ENCODE measurements around the gene VPS41.

The VPS41 gene

DNA sequence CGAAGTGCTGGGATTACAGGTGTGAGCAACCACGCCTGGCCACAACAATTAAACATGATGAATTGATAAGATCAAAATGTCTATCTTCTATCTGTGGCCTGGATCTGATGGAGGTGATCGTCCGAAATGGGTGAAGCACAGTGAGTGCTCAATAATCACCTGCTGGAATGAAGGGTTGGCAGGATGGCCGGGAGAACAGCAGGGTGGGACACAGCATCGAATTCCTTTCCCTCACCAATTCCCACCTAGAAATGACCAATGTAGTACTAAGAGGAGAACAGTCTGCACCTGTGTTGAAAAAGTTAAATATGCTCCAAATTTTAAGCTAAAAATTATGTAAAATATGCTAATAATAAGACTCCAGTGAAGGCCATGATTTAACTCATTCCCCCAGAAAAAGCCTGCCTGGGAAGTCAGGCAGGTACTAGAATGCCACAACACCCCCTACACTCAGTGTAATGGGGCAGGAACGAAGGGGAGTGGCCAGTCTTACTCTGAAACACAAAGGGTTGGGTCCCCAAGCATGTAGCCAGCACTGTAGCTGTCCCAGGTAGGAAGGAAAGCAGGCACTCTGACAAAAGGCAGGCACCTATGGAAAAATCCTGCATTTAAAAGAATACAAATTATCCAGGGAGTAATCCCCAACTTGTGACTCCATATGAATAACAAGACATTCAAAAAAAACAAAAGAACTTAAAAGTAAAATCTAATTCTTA is 110.3 kb downstream of the VPS41 start:
- DNase-seq = no peak

GRCh38 chr7:38796626-38797501 is 112.1 kb downstream of the VPS41 start:
- DNase-seq = peak; percentile 41

- DNase-seq = no peak
Measured at GRCh38 chr7:38795593-38795992, 113.4 kb downstream of the VPS41 start.

DNA sequence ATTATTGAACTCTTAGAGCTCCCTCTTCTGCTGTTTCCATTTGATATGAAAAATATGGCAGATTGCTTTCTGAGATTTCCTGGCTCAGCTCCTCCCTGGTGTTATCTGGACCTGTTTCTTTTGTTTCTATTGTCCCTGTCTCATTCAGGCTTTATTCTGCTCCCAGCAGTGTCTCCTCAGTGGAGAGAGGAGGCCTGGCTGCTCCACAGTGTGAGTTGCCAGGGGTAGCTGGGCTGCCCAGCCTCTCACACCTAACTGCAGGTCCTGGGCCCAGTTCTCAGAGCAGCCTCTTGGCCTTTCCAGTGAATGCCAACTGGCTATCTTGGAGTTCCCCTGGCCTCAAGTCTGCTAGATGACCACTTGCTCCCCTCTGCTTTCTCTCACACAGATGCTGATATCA is 127.0 kb downstream of the VPS41 start:
- DNase-seq = no peak

GRCh38 chr7:38777609-38778008 is 131.4 kb downstream of the VPS41 start:
- DNase-seq = no peak

DNA sequence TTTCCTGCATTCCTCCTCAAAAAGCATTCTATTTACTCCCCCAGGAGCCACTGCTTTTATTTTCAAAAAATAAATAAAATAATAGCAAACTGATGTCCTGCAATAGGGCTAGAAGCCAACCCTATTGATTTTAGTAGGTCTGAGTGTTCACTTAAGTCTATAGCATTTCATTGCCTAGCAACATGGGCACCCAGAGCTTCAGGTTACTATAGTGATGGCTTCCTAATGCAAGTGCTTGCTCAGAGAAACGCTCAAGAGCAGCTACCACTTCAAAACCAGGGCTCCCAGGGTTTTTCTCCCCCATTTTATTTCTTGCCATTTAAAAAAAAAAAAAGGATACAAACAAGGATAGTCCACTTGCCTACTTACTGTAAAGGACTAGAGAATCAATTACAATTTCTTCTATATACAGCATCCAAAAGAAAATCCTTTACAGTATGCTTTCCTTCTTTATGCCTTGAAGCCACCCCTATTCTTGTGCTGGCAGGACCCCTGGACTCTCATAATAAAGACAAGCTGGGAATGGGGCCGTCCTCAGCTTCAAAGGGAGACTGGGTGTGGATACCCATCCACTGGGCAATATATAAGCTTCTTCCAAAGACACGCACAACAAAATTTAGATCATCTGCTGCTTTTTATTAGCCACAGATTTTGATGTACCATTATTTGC is 133.3 kb downstream of the VPS41 start:
- peak; percentile 65 for DNase-seq

GRCh38 chr7:38773430-38773829 is 135.6 kb downstream of the VPS41 start:
- DNase-seq = no peak

- no peak for DNase-seq
Measured at GRCh38 chr7:38760226-38760625, 148.8 kb downstream of the VPS41 start.

DNA sequence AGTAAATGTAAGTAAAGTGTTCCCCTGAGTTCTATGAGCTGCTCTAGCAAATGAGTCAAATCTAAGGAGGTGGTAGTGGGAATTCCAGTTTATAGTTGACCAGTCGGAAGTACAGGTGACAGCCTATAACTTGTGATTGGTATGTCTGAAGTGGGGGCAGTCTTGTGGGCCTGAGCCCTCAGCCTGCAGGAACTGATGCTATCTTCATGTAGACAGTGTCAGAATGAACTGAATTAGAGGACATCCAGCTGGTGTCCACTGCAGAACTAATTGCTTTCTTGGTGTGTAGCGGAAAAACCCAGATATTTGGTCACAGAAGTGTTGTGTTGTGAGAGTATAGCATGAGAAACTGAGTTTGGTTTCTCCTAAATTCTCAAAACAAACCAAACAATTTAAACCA is 150.0 kb downstream of the VPS41 start:
- no peak for DNase-seq

DNA sequence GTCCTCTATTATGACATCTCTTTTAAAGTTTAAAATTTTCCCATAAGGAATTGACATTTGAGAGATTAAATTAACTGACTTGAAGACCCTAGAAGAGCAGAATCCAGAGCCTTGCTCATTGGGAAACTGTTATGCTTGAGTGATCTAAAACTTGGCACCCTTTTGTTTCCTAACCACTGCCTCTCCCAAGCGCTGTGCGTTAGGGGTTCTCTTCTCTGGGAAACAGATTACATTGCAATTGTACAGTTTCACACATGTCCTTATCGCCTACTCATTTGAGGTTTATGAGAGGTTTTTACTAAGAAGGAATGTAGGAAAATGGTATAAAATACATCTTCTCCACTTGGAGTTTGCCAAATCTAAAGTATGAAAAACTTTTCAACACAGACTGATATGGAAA is 151.1 kb downstream of the VPS41 start:
- DNase-seq = no peak

GRCh38 chr7:38756521-38756920 is 152.5 kb downstream of the VPS41 start:
- no peak for DNase-seq

GRCh38 chr7:38753347-38753746 is 155.6 kb downstream of the VPS41 start:
- no peak for DNase-seq

GRCh38 chr7:38751416-38751815 is 157.6 kb downstream of the VPS41 start:
- DNase-seq = no peak

GRCh38 chr7:38748056-38748610 is 160.9 kb downstream of the VPS41 start:
- DNase-seq = no peak

GRCh38 chr7:38746438-38746837 is 162.6 kb downstream of the VPS41 start:
- no peak for DNase-seq

GRCh38 chr7:38744746-38745145 is 164.2 kb downstream of the VPS41 start:
- DNase-seq = no peak

- no peak for DNase-seq
Measured at GRCh38 chr7:38743899-38744298, 165.1 kb downstream of the VPS41 start.

GRCh38 chr7:38740041-38740440 is 168.9 kb downstream of the VPS41 start:
- no peak for DNase-seq

GRCh38 chr7:38736138-38736537 is 172.9 kb downstream of the VPS41 start:
- DNase-seq = no peak

GRCh38 chr7:38731215-38731614 is 177.8 kb downstream of the VPS41 start:
- no peak for DNase-seq

DNA sequence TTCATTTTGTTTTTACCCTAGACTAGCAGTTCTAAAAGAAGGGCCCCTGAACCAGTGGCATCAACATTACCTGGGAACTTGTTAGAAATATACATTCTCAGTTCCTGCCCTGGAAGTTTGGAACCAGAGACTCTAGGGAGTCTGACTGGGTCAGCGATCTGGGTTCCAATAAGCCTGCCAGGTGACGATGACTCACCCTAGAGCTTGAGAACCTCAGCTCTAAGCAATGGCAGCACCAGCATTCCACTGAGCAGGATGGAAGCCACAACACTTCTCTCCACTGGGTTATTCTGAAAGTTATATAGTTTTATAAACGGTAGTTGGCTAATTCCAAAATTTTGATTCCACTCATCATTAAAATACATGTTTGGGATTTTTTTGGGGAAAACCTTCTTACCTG is 180.8 kb downstream of the VPS41 start:
- DNase-seq = no peak

DNA sequence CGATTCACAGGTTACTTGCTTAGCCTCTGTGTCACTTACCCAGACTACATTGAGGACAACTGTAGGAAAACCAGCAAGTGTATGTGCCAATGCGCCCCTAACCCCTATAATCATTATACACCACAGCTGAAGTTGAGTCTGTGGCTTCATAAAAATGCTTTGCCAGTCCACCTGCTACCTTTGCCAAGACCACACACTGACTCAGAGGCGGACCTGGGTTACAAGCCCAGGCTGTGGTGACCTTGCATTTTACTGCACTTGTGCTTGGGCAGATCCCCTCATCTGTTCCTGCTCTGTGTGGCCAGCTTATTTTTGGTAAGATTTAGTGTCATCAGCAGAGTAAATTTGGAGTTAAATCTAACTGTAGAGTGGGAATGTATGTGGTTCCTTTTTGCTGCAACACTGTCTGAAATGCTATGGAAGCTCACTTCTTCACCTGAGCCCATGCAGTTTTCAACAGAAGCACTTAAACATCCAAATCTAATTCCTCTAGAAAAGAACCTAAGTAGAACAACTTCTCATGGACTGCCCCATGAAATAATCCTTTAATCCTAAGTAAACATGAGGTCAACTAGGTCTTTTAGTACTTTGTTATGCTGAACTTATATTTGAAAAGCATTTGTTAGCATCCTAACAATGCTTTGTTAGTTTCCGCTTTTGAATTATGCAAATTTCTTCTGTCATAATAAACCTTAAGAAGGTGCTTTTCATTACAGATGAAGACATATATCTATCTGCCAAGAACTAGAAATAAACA is 181.6 kb downstream of the VPS41 start:
- no peak for DNase-seq

- no peak for DNase-seq
Measured at GRCh38 chr7:38723327-38723726, 185.7 kb downstream of the VPS41 start.
